HG03521 (cell line): ENCODE data around the gene CACNA1G.

Experiments
- ATAC-seq: cut with Tn5 transposase; IDR thresholded peaks from one replicate; pipeline ENCODE4 v1.9.1; 2021; ENCODE audit warnings: mild to moderate bottlenecking, moderate library complexity; ENCODE audit not compliant: unreplicated experiment

The CACNA1G gene

DNA sequence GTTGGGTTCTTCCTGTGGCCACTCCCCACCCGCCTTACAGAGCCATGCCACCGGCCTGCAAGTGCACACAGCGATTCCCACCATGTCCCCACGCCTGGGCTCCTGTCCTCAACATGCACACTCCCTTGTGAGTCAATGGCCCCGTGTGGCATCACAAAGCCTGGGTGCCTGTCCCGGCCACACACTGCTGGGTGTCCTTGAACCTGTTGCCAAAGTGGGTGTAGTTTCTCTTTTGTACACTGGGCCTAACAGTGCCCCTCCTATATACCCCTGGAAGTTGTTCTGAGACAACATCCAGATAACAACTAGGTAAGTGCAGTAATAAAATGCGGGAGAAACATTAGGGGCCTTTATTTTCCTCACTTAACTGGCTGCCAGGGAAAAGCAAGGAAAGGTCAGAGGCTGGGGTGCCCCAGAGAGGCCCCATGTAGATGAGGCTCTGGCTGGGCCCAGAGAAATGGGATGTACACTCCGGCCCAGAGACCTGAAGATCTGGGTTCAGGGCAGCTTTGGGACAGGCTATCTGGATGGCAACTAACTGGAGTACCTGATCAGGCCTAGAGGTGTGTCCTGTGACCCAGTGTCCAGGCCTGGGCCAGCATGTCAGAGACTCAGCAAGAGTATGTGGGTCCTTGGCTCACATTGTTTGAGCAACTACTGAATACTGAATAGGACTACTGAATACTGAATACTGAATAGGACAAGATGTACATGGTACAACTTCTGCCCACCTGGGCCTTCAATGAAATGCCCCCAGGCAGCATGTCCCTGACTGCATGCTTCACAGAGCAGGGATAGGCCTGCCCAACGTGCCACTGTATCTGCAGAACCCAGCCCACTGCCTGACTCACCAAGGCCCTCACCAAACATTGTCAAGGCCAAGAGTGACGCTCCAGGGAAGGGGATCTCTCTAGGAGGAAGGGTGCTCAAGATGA lies 82.5 kb downstream of the CACNA1G start:
- ATAC-seq, result no peak

DNA sequence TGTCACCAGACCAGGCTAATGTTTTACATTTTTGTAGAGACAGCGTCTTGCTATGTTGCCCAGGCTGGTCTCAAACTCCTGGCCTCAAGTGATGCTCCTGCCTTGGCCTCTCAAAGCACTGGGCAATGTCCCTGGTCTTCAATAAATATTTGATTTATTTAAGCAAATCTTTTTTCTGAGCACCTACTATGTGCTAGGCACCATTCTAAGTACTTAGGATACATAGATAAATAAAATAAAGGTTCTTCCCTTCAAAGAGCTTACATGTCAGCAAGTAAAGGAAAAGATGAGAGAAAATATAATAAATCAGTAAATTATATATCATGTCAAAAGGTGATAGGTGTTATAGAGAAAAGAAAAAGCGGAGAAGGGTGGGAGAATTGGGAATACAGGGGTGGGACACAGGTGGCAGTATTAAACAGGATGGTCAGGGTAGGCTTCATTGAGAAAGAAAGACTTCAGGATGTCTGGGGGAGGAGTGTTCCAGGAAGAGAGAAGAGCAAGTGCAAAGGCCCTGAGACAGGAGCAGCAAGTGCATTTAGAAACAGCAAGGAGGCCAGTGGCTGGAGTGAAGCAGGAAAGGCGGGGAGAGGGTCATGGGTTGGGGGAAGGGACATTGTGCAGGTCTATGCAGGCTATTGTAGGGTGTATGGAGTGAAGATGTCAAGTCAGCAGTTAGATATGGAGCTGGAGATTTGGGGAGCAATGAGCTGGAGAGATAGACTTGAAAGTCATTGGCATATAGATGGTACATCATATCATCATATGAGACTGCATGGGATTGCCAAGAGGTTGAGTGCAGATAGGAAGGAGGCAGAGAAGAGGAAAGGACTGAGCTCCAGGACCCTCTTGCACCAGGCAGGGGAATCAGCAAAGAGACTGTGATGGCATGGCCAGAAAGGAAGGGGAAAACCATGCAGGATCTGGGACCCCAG lies 85.5 kb downstream of the CACNA1G start:
- no peak for ATAC-seq

DNA sequence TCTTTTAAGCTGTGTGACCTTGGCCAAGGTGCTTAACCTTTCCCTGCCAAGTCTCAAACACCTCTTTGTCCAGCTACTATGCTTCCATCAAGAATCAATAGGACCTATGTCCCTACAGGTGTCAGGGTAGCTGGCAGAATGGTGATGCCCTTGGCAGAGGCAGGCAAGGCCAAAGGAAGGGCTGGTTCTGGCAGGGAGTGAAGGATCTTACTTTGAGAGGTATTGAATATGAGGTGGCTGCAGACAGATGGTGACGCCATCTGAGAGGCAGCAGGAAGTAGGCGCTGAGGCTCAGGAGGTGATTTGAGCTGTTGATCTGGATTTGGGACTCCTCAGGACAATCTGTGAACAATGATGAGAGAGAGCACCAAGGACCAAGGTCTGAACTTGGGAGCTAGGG lies 86.7 kb downstream of the CACNA1G start:
- ATAC-seq, result no peak

DNA sequence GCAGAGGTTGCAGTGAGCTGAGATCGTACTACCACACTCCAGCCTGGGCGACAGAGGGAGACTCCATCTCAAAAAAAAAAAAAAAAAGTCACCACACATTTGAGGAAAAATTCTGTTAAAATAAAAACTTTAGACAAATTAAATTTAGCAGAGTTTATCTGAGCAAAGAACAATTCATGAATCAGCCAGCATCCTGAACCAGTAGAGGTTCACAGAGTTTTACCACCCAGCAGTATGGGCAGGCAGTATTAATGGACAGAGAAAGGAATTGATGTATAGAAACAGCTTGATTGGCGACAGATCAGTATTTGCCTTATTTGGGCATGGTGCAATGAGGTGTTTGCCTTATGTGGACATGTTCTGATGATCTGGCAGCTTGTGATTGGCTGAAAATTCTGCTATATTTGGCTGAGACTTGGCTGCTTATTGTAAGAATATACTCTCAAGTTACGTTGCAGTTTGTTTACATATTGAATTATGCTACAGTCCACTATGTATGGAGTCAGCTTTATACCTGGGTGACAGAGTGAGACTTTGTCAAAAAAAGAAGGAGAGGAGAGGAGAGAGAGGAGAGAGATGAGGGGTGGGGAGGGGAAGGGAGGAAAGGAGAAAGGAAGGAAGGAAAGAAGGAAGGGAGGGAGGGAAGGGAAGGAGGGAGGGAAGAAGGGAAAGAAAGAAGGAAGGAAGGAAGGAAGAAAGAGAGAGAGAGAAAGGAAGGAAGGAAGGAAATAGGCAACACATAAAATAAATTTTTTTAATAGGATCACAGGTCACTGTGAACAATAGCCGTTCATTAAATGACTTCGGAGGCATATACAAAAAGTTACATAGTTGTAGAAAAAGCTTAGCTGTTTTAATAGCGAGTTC lies 88.8 kb downstream of the CACNA1G start:
- no peak for ATAC-seq

DNA sequence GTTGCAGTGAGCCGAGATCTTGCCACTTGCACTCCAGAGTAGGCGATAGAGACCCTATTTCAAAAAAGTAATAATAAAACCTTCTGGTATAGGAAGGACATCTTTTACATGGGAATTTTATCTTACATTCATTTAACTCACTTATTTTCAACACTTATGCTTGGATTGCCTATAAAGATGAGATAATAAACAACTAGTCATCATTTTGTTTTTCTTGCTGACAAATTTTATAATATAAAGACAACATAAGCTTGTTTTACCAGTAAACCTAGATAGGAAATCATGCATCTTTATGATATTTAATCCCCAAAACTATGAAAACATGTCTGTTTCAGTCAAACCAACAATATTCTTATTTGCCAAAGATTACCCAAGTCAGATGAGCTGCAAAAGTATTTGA lies 91.1 kb downstream of the CACNA1G start:
- ATAC-seq, result no peak

DNA sequence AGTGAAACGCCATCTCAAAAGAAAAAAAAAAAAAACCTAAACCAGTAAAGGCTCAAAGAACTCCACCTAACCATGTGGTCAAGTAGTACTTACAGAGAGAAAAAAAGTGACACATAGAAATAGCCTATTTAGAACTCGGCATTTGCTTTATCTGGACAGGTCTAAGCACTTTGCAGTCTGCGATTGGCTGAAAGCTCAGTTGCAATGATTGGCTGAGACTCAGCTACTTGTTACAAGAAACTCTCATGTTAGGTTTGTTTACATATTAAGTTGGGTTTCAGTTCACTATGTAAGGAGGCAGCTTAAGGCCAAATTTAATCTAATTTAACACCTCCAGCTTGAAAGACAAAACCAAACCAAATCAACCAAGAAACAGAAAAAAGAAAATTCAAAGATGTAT lies 93.2 kb downstream of the CACNA1G start:
- no peak for ATAC-seq

DNA sequence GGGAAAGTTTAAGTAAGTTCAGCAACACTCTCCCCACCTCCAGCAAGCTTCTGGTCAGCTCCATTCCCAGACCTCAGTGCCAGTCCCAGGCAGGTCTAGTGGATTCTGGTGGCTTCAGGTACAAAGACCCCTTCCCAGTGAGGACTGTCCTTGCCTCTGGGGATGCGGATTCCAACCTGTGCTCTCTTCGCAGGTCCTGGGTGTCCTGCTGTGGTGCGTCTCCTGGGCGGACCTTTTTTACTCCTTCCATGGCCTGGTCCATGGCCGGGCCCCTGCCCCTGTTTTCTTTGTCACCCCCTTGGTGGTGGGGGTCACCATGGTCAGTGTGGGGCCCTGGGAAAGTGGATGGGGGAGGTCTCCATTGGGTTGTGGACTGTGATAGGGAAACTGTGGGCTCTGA lies 96.0 kb downstream of the CACNA1G start:
- no peak for ATAC-seq

DNA sequence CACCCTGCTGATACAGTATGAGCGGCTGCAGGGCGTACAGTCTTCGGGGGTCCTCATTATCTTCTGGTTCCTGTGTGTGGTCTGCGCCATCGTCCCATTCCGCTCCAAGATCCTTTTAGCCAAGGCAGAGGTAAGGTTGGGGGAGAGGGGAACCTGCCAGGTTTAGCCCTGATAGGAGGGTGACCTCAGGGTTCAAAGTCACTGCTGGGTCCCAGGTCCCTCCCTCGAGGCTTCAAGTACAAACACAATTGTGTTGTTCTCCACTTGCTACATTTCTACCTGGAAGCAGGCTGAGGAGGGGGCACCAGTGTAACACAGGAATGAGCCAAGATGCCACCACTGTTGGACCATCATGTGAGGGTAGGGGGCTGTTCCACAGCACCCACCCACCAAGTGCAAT lies 96.5 kb downstream of the CACNA1G start:
- no peak for ATAC-seq

DNA sequence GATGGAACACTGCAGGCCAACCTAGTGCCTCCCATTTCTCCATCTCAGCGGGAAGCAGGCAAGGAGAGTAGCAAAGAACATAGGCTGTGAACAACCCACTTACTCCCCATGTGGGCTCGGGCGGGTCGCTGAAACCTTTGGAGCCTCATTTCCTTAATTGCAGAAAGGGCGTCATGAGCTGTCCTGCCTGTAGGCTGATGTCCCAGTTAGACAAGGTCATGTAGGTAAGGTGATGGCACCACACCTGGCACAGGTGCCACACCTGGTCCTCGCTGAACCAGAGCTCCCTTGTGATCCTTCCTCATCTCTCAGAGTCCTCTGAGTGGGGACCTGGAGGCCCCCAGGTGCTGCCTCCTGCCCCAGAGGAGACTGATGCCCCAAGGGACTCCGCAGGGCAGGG lies 97.1 kb downstream of the CACNA1G start:
- ATAC-seq, result no peak

DNA sequence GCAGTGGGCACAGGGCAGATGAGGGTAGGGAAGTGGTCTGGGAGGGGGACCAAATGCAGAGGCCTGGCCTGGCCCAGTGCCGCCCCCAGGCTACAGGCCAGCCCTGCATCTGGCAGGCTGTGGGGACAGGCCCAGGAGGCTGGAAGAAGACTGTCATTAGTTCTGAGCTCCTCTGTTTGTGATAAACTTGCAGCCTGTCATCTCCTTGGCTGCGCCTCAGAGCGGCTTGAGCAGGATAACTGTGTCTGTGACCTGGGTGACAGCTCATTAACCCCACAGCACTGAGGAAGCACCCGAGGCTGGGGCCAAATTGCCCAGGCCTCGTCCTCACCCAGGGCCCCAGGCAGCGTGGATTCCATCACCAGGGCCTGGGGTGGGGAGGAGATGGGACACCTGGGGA lies 98.1 kb downstream of the CACNA1G start:
- ATAC-seq, result no peak

DNA sequence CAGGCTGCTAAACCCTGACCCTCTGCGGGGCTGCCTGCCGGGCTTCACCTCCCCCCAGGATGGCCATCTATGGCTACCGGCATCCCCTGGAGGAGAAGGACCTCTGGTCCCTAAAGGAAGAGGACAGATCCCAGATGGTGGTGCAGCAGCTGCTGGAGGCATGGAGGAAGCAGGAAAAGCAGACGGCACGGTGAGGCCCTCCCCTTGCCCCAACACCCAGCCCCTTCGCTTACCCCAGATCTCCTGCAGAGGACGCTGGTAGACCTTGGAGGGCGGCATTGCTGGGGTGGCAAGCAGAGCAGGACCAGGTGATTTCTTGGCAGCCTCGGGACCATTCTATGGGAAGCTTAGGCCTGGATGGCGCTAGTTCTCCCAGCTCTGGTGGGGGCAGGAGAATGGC lies 98.7 kb downstream of the CACNA1G start:
- no peak for ATAC-seq

DNA sequence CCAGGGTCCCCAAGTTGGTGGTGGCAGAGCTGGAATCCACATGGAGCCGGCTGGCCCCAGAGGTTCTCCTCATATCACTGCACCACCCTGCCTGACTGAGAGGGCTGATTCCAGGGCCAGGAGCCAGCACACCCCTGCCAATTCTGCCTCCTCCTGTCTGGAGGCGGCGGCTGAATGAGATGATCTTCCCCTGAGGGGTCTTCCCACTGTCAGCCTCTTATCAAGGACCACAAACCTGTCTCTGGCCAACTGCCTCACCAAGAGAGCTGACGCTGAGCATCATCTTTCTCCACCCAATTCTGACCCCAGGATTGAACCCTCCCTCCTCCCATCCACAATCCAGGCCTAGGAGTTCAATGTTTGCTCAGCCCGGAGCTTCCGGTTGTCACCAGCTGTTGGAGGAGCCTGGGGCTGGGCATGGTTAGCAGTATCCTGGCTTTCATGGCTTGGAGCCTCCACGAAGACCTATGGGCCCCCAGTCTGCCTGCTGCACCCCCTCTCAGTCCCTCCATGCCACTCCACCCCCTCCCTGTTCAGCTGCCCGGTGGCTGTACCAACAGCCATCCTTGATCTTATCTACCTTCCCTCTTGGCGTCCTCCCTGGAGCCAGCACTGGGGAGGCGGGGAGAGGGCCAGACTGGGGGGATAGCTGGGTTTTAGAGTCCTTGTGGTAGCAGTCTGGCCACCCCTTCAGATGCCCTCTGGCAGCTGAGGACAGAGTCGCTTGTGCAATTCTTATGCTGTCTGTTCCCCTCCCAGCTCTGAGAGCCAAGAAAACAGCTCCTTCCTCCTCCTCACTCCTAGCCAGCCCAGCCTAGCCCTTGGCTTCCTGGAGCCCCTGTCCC lies 99.7 kb downstream of the CACNA1G start:
- no peak for ATAC-seq

DNA sequence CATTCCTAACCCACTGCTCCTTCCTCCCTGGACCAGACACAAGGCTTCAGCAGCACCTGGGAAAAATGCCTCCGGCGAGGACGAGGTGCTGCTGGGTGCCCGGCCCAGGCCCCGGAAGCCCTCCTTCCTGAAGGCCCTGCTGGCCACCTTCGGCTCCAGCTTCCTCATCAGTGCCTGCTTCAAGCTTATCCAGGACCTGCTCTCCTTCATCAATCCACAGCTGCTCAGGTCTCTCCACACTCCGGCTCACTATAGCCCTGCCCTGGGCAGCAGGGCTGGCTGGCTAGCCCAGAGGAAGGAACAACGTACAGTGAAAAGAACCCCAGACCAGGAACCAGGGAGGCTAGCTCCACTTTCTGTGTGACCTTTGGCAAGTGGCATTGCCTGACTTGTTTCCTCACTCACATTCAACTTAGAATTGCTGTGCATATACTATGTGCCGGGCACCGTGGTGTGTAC lies 100.4 kb downstream of the CACNA1G start:
- no peak for ATAC-seq

DNA sequence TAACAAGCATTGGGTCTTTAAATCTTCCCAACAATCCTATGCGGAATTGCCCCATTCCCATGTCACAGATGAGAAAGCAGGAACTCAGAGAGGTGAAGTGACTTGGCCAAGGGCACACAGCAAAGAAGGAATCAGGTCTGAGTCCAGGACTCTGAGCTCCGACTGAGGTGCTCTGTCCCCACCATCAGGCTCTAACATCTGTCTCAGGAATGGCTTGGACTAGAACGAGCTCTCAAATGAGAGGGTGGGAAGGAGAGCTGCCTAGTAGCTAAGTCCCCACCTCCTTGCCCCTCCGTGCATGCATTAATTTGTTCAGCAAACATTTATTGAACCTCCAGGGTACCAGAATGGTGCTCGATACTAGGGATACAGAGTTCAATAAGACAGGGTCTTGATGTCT lies 100.8 kb downstream of the CACNA1G start:
- ATAC-seq, result no peak

DNA sequence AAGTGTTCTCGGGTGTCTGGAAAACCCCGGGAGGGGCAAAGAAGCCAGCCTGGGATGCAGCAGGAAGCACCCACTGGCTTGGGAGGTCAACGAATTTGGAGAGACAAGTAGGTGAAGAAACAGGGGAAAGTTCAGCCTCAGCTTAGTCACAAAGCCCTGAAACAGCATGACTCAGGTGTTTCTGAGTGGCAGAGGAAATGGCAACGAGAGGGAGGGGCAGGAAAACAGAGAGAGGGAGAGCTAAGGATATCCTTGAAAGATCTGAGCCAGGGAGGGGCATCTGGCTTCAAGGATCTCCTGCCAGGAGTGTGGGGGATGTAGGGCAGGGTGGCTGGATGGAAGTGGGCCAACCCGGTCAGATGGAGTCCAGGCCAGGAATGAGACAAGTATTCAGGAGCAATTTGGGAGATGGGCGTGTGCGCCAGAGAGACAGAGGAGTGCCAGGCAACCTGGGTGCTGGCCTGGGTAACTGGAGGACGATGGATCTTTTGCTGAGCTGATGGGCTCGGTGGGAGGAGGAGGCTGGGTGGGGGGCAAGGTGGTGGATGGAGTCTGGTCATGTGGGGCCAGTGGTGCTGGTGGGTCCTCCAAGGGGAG lies 101.4 kb downstream of the CACNA1G start:
- ATAC-seq, result no peak

DNA sequence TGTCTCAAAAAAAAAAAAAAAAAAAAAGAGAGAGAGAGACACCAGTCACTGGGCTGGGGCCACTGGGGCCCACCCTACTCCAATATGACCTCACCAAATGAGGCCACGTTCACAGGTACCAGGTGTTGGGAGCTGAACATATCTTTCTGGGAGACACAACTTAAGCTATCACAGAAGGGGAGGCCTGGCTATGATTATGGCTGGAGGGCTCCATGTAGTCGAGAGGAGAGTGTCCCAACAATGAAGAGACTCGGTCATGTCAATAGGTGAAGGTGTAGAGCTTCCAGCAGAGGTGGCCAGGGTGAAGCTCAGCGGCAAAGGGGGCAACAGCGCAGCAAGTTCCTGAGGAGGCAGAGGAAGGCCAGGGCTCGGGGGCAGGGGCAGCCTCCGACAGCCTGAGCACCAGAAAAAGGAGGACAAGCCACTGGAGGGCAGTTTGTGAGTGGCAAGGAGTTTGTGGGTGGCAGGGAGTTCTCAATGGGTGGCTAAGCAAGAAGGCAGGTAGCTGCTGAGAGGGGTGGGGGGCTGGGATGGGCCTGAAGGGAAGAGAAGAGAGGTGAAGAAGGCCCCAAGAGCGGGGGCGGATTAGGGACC lies 102.2 kb downstream of the CACNA1G start:
- ATAC-seq, result no peak

DNA sequence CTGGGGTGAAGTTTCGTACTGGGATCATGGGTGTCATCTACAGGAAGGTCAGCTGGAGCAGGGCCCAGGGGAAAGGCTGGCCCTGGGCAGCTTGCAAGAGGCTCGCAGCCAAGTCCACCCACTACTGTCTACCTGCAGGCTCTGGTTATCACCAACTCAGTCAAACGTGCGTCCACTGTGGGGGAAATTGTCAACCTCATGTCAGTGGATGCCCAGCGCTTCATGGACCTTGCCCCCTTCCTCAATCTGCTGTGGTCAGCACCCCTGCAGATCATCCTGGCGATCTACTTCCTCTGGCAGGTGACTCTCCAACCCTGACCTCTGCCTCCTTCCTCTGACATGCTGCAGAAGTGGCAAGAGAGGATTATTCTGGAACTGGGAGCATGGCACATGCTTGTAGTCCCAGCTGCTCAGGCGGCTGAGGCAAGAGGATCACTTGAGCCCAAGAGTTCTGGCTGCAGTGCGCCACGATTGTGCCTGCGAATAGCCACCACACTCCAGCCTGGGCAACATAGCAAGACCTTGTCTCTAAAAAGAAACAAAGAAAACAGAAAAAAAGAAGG lies 103.4 kb downstream of the CACNA1G start:
- ATAC-seq, result no peak

DNA sequence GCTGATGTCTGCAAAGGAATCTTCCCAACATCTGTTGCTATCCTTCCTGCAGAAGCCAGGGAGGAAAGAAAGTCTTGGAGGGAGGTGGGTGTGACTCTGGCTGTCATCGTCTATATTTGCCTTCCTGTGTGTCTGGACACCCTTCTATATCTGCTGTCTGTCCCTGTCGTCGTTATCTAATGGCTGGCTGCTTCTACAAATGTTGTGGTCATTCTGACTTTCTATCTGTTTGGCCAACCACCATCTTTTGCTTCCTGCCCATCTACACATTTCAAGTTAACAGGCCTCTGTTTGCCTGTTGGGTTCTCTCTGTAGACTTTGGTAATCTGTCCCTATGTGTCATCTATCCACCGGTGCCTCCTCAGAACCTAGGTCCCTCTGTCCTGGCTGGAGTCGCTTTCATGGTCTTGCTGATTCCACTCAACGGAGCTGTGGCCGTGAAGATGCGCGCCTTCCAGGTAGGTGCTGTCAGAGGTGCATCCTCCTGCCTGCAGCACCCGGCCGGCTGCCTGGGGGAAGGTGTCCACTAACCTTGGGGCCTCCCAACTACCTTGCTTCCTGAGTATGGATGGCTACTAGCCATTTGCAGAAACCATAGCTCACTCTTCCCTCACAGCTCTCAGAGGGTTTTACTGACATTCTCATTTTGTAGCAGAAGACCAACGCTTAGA lies 104.4 kb downstream of the CACNA1G start:
- no peak for ATAC-seq
